HepG2 (cell line): ENCODE measurements around the gene AGBL1. TPM values are rescaled to one million over a fixed set of nuclear protein-coding genes. Genes with fewer than 3 reads are reported as not detected.
"Not testable (repeated sequence)": the region's sequence is repeated elsewhere in the genome, so short reads cannot be mapped to it uniquely, and the experiment has no call there.

Source experiments
- ATAC-seq: fragments of 200-7000 bp; cut with Tn5 transposase; 3 replicates; pipeline ENCODE4 v1.9.1; 2020; ENCODE audit warnings: mild to moderate bottlenecking, moderate library complexity
- BruUV-seq: library from RNA; stranded (reverse); fragments of 400-500 nt; replicated peaks from 2 replicates; lab custom pipeline; 2021; lab: Mats Ljungman, UMichigan
- CTCF ChIA-PET: fragments of 300-600 bp; formaldehyde crosslinking; extraction: SDS; loops from one replicate; lab custom pipeline; 2021; ENCODE audit warnings: low total read pairs, inconsistent platforms, low intra/inter-chr PET ratio; lab: Yijun Ruan, JAX
- POLR2A ChIA-PET: fragments of 350-600 bp; sonication (Branson Sonifier 250); formaldehyde crosslinking; loops from one replicate; lab custom pipeline; 2020; ENCODE audit warnings: antibody characterized with exemption, inconsistent platforms; lab: Yijun Ruan, JAX
- DNase-seq: peaks from one replicate; pipeline ENCODE4 v3.0.0-alpha.2; 2015; ENCODE audit warnings: low spot score
- FAIRE-seq: peaks from 3 replicates; lab custom pipeline; 2011; peaks lifted over from hg19 to GRCh38; lab: Jason Lieb, UNC
- H2AFZ ChIP-seq: one replicate; pipeline ENCODE4 v1.6.1; 2011; ENCODE audit warnings: low read length, inconsistent platforms
- H3K27ac ChIP-seq: fragments of 300-600 bp; 3 replicates; pipeline ENCODE4 v1.8.0; 2011; ENCODE audit warnings: mixed run types, mild to moderate bottlenecking, mixed read lengths, low read length, inconsistent platforms; ENCODE audit not compliant: insufficient read depth; ENCODE audit errors: extremely low read length
- H3K27me3 ChIP-seq, 2 experiments: fragments of 200-600 bp in 1 of 2; 2 replicates in 1 of 2; 3 replicates in 1 of 2; pipeline versions ENCODE4 v1.6.0 to v1.8.0; 2011; ENCODE audit warnings: low read length in 2 of 2, mild to moderate bottlenecking in 2 of 2, moderate library complexity in 2 of 2, inconsistent platforms in 1 of 2; ENCODE audit not compliant: insufficient read depth in 2 of 2, control insufficient read depth in 1 of 2
- H3K36me3 ChIP-seq, 2 experiments: fragments of 200-600 bp in 1 of 2; replicated peaks in 1 of 2; 2 replicates in 1 of 2; 3 replicates in 1 of 2; pipeline versions ENCODE4 v1.5.1 to v1.8.0; 2011; ENCODE audit warnings: low read length in 2 of 2, inconsistent platforms in 1 of 2; ENCODE audit not compliant: insufficient read depth in 2 of 2, control insufficient read depth in 1 of 2
- H3K4me1 ChIP-seq: 2 replicates; pipeline ENCODE4 v1.5.1; 2012; ENCODE audit warnings: low read length, inconsistent platforms; ENCODE audit not compliant: insufficient read depth
- H3K4me2 ChIP-seq: 2 replicates; pipeline ENCODE4 v1.6.0; 2011; ENCODE audit warnings: low read depth, low read length, inconsistent platforms
- H3K4me3 ChIP-seq, 3 experiments: fragments of 200-600 bp in 1 of 3; sonication (generic), shearing (Covaris generic) in 1 of 3; replicated peaks in 1 of 3; 2 replicates each; pipeline ENCODE4 v1.5.1; 2011 to 2016; ENCODE audit warnings: low read length in 3 of 3, inconsistent platforms in 2 of 3, low read depth in 2 of 3, mild to moderate bottlenecking in 2 of 3, control low read depth in 1 of 3, mixed read lengths in 1 of 3; ENCODE audit not compliant: insufficient read depth in 1 of 3
- H3K79me2 ChIP-seq: one replicate; pipeline ENCODE4 v1.6.1; 2011; ENCODE audit warnings: low read length, inconsistent platforms; ENCODE audit not compliant: insufficient read depth
- H3K9ac ChIP-seq: 2 replicates; pipeline ENCODE4 v1.6.0; 2011; ENCODE audit warnings: mild to moderate bottlenecking, low read depth, low read length, inconsistent platforms; ENCODE audit not compliant: insufficient read depth
- H3K9me3 ChIP-seq: 2 replicates; pipeline ENCODE4 v1.5.1; 2012; ENCODE audit warnings: mild to moderate bottlenecking, low read length
- H4K20me1 ChIP-seq: 2 replicates; pipeline ENCODE4 v1.6.0; 2011; ENCODE audit warnings: inconsistent platforms, mild to moderate bottlenecking, low read length, moderate library complexity; ENCODE audit not compliant: insufficient read depth
- MAFK ChIP-seq, 2 experiments: IDR thresholded peaks in 1 of 2; conservative IDR thresholded peaks in 1 of 2; 2 replicates each; pipeline ENCODE4 v1.6.1; 2011; ENCODE audit warnings: improper control_type of control experiment in 2 of 2, low read length in 2 of 2
- MTF2 ChIP-seq: sonication (generic); formaldehyde crosslinking; IDR thresholded peaks from 2 replicates; pipeline ENCODE4 v1.5.0; 2020; ENCODE audit warnings: missing genetic modification reagents, borderline replicate concordance
- TP53 ChIP-seq: sonication (generic); formaldehyde crosslinking; conservative IDR thresholded peaks from 2 replicates; pipeline ENCODE4 v1.4.0; 2020; ENCODE audit warnings: missing genetic modification reagents
- ZBTB1 ChIP-seq: sonication (generic); formaldehyde crosslinking; IDR thresholded peaks from 2 replicates; pipeline ENCODE4 v1.4.0; 2020; ENCODE audit warnings: missing genetic modification reagents, borderline replicate concordance
- ZFP36L1 ChIP-seq: sonication (generic); formaldehyde crosslinking; IDR thresholded peaks from 2 replicates; pipeline ENCODE4 v1.8.0; 2022; ENCODE audit warnings: mild to moderate bottlenecking, missing genetic modification reagents, moderate library complexity
- ZFP36L2 ChIP-seq: sonication (generic); formaldehyde crosslinking; IDR thresholded peaks from 2 replicates; pipeline ENCODE4 v1.4.0; 2020; ENCODE audit warnings: missing genetic modification reagents
- ZNF350 ChIP-seq: sonication (generic); formaldehyde crosslinking; IDR thresholded peaks from 2 replicates; pipeline ENCODE4 v1.4.0; 2020; ENCODE audit warnings: mild to moderate bottlenecking, low read depth, missing genetic modification reagents, borderline replicate concordance
- ZNF431 ChIP-seq: sonication (generic); formaldehyde crosslinking; IDR thresholded peaks from 2 replicates; pipeline ENCODE4 v1.9.0; 2022; ENCODE audit warnings: missing genetic modification reagents, low read depth, mild to moderate bottlenecking, borderline replicate concordance
- ZNF510 ChIP-seq: sonication (generic); formaldehyde crosslinking; IDR thresholded peaks from 2 replicates; pipeline ENCODE4 v1.4.0; 2020; ENCODE audit warnings: low read depth, mild to moderate bottlenecking, missing genetic modification reagents
- ZNF543 ChIP-seq: sonication (generic); formaldehyde crosslinking; IDR thresholded peaks from 2 replicates; pipeline ENCODE4 v1.4.0; 2020; ENCODE audit warnings: mild to moderate bottlenecking, missing genetic modification reagents
- ZNF564 ChIP-seq: sonication (generic); formaldehyde crosslinking; IDR thresholded peaks from 2 replicates; pipeline ENCODE4 v1.8.1; 2023; ENCODE audit warnings: mild to moderate bottlenecking, missing genetic modification reagents
- ZNF616 ChIP-seq: sonication (generic); formaldehyde crosslinking; IDR thresholded peaks from 2 replicates; pipeline ENCODE4 v1.5.0; 2020; ENCODE audit warnings: low read depth, mild to moderate bottlenecking, missing genetic modification reagents
- WGBS: methylation state at CpG from one replicate; pipeline ENCODE4 v1.1.6; 2017; ENCODE audit warnings: low lambda C conversion rate; 5-methylcytosine and 5-hydroxymethylcytosine counted together
- in situ Hi-C: cut with HindIII; loops from 2 replicates; pipeline ENCODE4 v1.10.0; 2017; ENCODE audit warnings: low pct_unique_long_range_greater_than_20kb; ENCODE audit not compliant: extremely low pct_ligation_motif_present
- intact Hi-C: fragments of 100-400 bp; cut with micrococcal nuclease; formaldehyde crosslinking; loops from one replicate; pipeline ENCODE4 v1.10.0; 2022; ENCODE audit not compliant: unreplicated experiment
- polyA plus RNA-seq, 8 experiments: library from polyadenylated mRNA; depleted of rRNA in 3 of 8; stranded (reverse) in 7 of 8; unstranded in 1 of 8; fragments of >200 nt; fragmentation: Illumina TruSeq in 4 of 8; extraction: Trizol in 4 of 8; gene quantifications; 2 replicates each; pipeline versions ENCODE4 v1.2.1 to v1.2.3, GENCODE V29; 2011 to 2016; ENCODE audit warnings: low read depth in 4 of 8, missing spikeins in 1 of 8, mixed read lengths in 1 of 8; ENCODE audit not compliant: insufficient read depth in 1 of 8
- total RNA-seq, 5 experiments: library from RNA; depleted of rRNA; stranded (reverse); fragments of >200 nt; fragmentation: Illumina TruSeq; extraction: Trizol; gene quantifications; 2 replicates each; pipeline ENCODE4 v1.2.3, GENCODE V29; 2016; ENCODE audit warnings: low read depth in 1 of 5
- TF ChIP-seq, protein P1 (sequence below): sonication (generic); formaldehyde crosslinking; conservative IDR thresholded peaks from 2 replicates; pipeline ENCODE4 v1.4.0; 2020; ENCODE audit warnings: missing genetic modification reagents

AGBL1 gene
- total and polyA plus RNA-seq, 2 of the 13 experiments (the other 11 are each of a cell fraction or from before 2014, with no cell fraction given) = 0.01 TPM; not detected in 1

DNA sequence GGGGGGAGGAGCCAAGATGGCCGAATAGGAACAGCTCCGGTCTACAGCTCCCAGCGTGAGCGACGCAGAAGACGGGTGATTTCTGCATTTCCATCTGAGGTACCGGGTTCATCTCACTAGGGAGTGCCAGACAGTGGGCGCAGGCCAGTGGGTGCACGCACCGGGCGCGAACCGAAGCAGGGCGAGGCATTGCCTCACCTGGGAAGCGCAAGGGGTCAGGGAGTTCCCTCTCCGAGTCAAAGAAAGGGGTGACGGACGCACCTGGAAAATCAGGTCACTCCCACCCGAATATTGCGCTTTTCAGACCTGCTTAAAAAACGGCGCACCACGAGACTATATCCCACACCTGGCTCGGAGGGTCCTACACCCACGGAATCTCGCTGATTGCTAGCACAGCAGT is 448.4 kb downstream of the AGBL1 start:
- H3K4me2 ChIP-seq, intact Hi-C loops, POLR2A ChIA-PET, DNase-seq, H4K20me1 ChIP-seq, H3K4me1 ChIP-seq, H3K4me3 ChIP-seq, H3K36me3 ChIP-seq, H3K27ac ChIP-seq, CTCF ChIA-PET, H2AFZ ChIP-seq, FAIRE-seq, H3K27me3 ChIP-seq, ATAC-seq, BruUV-seq, H3K9ac ChIP-seq, in situ Hi-C loops, H3K79me2 ChIP-seq: not testable (repeated sequence)
- WGBS = 68% methylated on average over 23 of the region's 26 CpGs
- peaks cover 44% of the 10 kb centered on the region for H3K9me3 ChIP-seq

DNA sequence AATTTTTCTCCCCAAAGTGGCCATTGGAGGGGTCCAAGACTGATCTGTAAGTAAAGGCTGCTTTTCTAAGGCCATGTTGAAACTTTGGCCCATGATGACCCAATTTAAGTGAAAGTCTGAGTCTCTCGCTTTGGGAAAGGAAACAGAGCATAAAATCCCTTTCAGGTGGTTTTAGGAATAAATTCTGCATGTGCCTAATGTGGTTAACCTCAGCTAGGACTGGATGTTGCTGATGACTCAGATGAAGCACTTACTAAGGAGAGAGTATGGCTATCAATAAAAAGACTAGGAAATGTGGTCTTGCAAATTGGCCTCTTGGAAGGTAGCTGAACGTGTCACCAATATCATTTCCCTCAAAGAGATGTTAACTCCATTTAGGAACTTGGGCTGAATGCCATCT is 458.5 kb downstream of the AGBL1 start:
- WGBS = 11% methylated on average over 2 of the region's 2 CpGs
- H3K4me1 ChIP-seq = no peaks in the 10 kb centered on the region
- no peaks in the 10 kb centered on the region for H3K79me2 ChIP-seq
- no TSS peak for BruUV-seq
- ChIA-PET CTCF (no interaction called here), POLR2A (no interaction called here)
- H3K4me3 ChIP-seq = no peak overlapping the region
- peaks cover 90% of the 10 kb centered on the region for H3K9me3 ChIP-seq
- no peak overlapping the region for H3K4me2 ChIP-seq
- H3K36me3 ChIP-seq = no peaks in the 10 kb centered on the region
- TF ChIP-seq ZNF510 = no peak
- no peak for TF ChIP-seq ZNF616 (CRISPR knock-in tag)
- TF ChIP-seq ZNF543 (CRISPR knock-in tag) = no peak
- TF ChIP-seq ZBTB1 (CRISPR knock-in tag) = no peak
- no peak for TF ChIP-seq ZFP36L2 (CRISPR knock-in tag)
- TF ChIP-seq ZNF350 = no peak
- TF ChIP-seq TP53 (CRISPR knock-in tag) = no peak
- TF ChIP-seq ZFP36L1 (CRISPR knock-in tag) = no peak
- TF ChIP-seq ZNF564 (CRISPR knock-in tag) = no peak
- TF ChIP-seq MTF2 = no peak
- TF ChIP-seq, protein P1, sequence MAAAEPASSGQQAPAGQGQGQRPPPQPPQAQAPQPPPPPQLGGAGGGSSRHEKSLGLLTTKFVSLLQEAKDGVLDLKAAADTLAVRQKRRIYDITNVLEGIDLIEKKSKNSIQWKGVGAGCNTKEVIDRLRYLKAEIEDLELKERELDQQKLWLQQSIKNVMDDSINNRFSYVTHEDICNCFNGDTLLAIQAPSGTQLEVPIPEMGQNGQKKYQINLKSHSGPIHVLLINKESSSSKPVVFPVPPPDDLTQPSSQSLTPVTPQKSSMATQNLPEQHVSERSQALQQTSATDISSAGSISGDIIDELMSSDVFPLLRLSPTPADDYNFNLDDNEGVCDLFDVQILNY (CRISPR knock-in tag) = no peak
- no peak for TF ChIP-seq ZNF431 (CRISPR knock-in tag)
- no peak for TF ChIP-seq MAFK (conservative IDR thresholded peaks at IDR 0.05 in 1 of 2, IDR thresholded peaks at IDR 0.05 in 1 of 2; ENCODE audit: low read length in 2 of 2)
- H3K9ac ChIP-seq = no peak overlapping the region
- in situ Hi-C loops = no loop called here
- no peak overlapping the region for H2AFZ ChIP-seq
- intact Hi-C loops = no loop called here
- no peak for DNase-seq
- H3K27ac ChIP-seq = no peak overlapping the region
- H4K20me1 ChIP-seq = no peaks in the 10 kb centered on the region
- FAIRE-seq = no peak
- ATAC-seq = no peak
- no peaks in the 10 kb centered on the region for H3K27me3 ChIP-seq
